Fibroblast of lung (primary cell): ENCODE measurements around the gene MUC16. TPM values are rescaled to one million over a fixed set of nuclear protein-coding genes. Genes with fewer than 3 reads are reported as not detected.
A peak's percentile ranks its signal among the peaks of the same experiment; 100 is the strongest.
"Not testable (repeated sequence)": the region's sequence is repeated elsewhere in the genome, so short reads cannot be mapped to it uniquely, and the experiment has no call there.

Experiments
- DNase-seq, 2 donors: peaks; one replicate each; pipeline versions ENCODE4 v3.0.0 to v3.0.0-alpha.2; 2010; ENCODE audit warnings: low read depth in 2 of 2
- H2AFZ ChIP-seq: 2 replicates; pipeline ENCODE4 v1.5.1; 2012; ENCODE audit warnings: low read length, control low read depth, inconsistent platforms
- H3K27ac ChIP-seq: 2 replicates; pipeline ENCODE4 v1.5.1; 2011; ENCODE audit warnings: low read length, control low read depth; ENCODE audit not compliant: insufficient read depth
- H3K27me3 ChIP-seq: 2 replicates; pipeline ENCODE4 v1.5.1; 2011; ENCODE audit warnings: mild to moderate bottlenecking, low read length; ENCODE audit not compliant: control insufficient read depth, insufficient read depth
- H3K36me3 ChIP-seq: 2 replicates; pipeline ENCODE4 v1.5.1; 2011; ENCODE audit warnings: low read length; ENCODE audit not compliant: control insufficient read depth, insufficient read depth
- H3K4me1 ChIP-seq: 2 replicates; pipeline ENCODE4 v1.5.1; 2011; ENCODE audit warnings: low read length; ENCODE audit not compliant: control insufficient read depth, insufficient read depth; ENCODE audit errors: extremely low read depth
- H3K4me2 ChIP-seq: 2 replicates; pipeline ENCODE4 v1.5.1; 2011; ENCODE audit warnings: low read length, control low read depth; ENCODE audit not compliant: insufficient read depth; ENCODE audit errors: extremely low read depth
- H3K4me3 ChIP-seq, 4 experiments: fragments of 200-600 bp in 1 of 4; sonication (generic) in 1 of 4; replicated peaks in 1 of 4; 2 replicates each; pipeline ENCODE4 v1.5.1; 2011 to 2016; ENCODE audit warnings: low read length in 4 of 4, low read depth in 3 of 4, mild to moderate bottlenecking in 3 of 4, control low read depth in 2 of 4, inconsistent platforms in 1 of 4, mixed read lengths in 1 of 4; ENCODE audit not compliant: insufficient read depth in 1 of 4; ENCODE audit errors: control extremely low read depth in 1 of 4
- H3K79me2 ChIP-seq: 2 replicates; pipeline ENCODE4 v1.5.1; 2012; ENCODE audit warnings: mild to moderate bottlenecking, low read length, inconsistent platforms; ENCODE audit not compliant: control insufficient read depth, insufficient read depth
- H3K9ac ChIP-seq: 2 replicates; pipeline ENCODE4 v1.5.1; 2011; ENCODE audit warnings: mild to moderate bottlenecking, low read length, control low read depth; ENCODE audit not compliant: insufficient read depth
- H3K9me3 ChIP-seq: 2 replicates; pipeline ENCODE4 v1.5.1; 2012; ENCODE audit warnings: low read depth, low read length; ENCODE audit not compliant: control insufficient read depth, insufficient read depth
- H4K20me1 ChIP-seq: 2 replicates; pipeline ENCODE4 v1.5.1; 2011; ENCODE audit warnings: low read length; ENCODE audit not compliant: control insufficient read depth, insufficient read depth; ENCODE audit errors: extremely low read depth
- EZH2 ChIP-seq: IDR thresholded peaks from 2 replicates; pipeline ENCODE4 v1.5.1; 2012; ENCODE audit warnings: low read length, control low read depth, mild to moderate bottlenecking; ENCODE audit errors: missing control alignments
- polyA minus RNA-seq: library from RNA; depleted of rRNA, polyadenylated mRNA; stranded (reverse); fragments of >200 nt; gene quantifications from 2 replicates; pipeline ENCODE4 v1.2.3, GENCODE V29; 2011; ENCODE audit warnings: low replicate concordance
- polyA plus RNA-seq, 2 donors: library from polyadenylated mRNA; depleted of rRNA in 1 of 2; stranded (reverse) in 1 of 2; unstranded in 1 of 2; fragments of >200 nt; gene quantifications; 2 replicates each; pipeline ENCODE4 v1.2.1, GENCODE V29; 2011 to 2012; ENCODE audit warnings: missing spikeins in 1 of 2
- total RNA-seq: library from RNA; depleted of rRNA; stranded (reverse); fragments of >200 nt; gene quantifications from 2 replicates; pipeline ENCODE4 v1.2.1, GENCODE V29; 2014
- TF ChIP-seq, protein P1 (sequence below), 2 donors: IDR thresholded peaks in 1 of 2; conservative IDR thresholded peaks in 1 of 2; 1 replicate in 1 of 2; 2 replicates in 1 of 2; pipeline ENCODE4 v1.5.1; 2011 to 2012; ENCODE audit warnings: low read length in 2 of 2, control low read depth in 1 of 2, inconsistent platforms in 1 of 2, low read depth in 1 of 2, mild to moderate bottlenecking in 1 of 2

The MUC16 gene
- not detected in 2 replicates for total RNA-seq
- not detected in 2 replicates for polyA plus RNA-seq
- polyA plus RNA-seq (2012), result not detected in 2 replicates
- 0.04 TPM in 1 of 2 replicates, not detected in the other for polyA minus RNA-seq

DNA sequence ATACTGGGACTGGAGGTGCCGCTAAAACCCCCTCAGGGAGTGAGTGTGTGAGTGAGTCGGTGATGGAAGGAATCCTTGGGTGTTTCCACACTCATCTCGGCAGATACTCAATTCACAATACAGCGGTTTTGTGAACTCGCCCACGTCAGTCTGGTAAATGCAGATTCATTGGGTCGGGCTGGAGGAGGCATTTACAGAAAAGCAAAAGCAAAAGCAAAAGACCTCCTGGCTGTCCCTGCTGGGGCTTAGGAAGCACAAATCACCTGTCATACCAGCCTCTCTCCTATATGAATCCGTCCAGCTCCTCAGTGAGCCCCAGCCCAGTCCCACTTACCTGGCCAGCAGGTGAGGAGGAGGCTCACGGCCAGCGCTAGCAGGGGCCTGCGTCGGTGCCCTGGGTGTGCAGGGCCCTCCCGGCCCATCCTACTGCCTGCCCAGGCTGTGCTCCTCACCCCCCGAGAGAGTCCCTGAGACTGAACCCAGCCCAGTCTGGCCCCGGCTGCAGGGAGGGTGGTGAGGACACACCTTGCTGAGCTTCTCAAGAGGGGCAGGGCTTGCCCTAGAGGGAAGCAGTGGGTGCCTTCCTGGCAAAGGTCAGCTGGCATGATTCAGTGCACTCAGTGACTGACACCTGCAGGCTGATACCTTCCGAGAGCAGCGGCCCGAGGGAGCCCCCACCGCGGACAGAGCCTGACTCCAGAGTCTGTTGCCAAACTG, at the start of gene MUC16:
MUC16 (minus strand) TSS at position 475 of the 717 bp plus-strand sequence.
- no peaks in the 10 kb centered on the region for H3K79me2 ChIP-seq
- H3K36me3 ChIP-seq, result no peaks in the 10 kb centered on the region
- TF ChIP-seq, protein P1, sequence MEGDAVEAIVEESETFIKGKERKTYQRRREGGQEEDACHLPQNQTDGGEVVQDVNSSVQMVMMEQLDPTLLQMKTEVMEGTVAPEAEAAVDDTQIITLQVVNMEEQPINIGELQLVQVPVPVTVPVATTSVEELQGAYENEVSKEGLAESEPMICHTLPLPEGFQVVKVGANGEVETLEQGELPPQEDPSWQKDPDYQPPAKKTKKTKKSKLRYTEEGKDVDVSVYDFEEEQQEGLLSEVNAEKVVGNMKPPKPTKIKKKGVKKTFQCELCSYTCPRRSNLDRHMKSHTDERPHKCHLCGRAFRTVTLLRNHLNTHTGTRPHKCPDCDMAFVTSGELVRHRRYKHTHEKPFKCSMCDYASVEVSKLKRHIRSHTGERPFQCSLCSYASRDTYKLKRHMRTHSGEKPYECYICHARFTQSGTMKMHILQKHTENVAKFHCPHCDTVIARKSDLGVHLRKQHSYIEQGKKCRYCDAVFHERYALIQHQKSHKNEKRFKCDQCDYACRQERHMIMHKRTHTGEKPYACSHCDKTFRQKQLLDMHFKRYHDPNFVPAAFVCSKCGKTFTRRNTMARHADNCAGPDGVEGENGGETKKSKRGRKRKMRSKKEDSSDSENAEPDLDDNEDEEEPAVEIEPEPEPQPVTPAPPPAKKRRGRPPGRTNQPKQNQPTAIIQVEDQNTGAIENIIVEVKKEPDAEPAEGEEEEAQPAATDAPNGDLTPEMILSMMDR (conservative IDR thresholded peaks at IDR 0.05 in 1 of 2, IDR thresholded peaks at IDR 0.05 in 1 of 2; ENCODE audit: low read depth in 1 of 2, low read length in 2 of 2), result no peak
- no peak for TF ChIP-seq EZH2
- DNase-seq, result no peak
- no peak within 1 kb of the TSS for H3K4me3 ChIP-seq
- no peaks in the 10 kb centered on the region for H3K4me1 ChIP-seq
- H2AFZ ChIP-seq, result no peak within 1 kb of the TSS
- H3K27ac ChIP-seq, result no peak within 1 kb of the TSS
- no peaks in the 10 kb centered on the region for H4K20me1 ChIP-seq
- H3K4me2 ChIP-seq, result no peak within 1 kb of the TSS
- H3K9me3 ChIP-seq, result no peaks in the 10 kb centered on the region
- H3K9ac ChIP-seq, result no peak within 1 kb of the TSS
- no peaks in the 10 kb centered on the region for H3K27me3 ChIP-seq

DNA sequence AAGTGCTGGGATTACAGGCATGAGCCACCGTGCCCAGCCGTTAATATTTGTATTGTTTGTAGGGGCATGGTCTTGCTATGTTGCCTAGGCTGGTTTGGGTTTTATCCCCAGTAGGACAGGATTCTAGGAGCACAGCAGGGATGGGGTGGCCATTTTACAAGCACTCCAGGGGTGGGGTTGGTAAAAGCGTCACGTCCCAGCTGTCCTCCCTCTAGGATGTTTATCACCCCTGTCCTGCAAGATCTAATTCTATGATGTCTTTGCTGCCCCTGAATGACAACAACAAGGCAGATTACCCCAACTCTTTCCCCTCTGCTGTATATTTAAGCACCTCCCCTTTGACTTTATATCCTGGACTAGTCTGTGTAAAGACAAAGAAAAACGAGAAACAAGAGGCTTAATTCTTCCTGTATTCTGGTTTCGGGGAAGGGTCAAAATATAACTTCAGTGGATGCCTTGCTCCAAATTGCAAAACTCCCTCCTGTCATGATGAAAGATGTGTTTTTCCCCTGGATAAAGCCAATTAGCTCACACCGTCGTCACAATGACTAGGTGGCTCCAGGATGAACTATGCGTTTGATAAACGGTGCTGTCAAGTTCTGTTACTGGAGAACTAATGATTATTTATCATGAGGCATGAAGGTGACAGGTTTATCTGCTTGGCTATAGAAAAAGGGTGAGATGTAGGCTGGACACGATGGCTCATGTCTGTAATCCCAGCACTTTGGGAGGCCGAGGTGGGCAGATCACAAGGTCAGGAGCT, 48.9 kb upstream of the MUC16 start:
- Histone ChIP-seq H3K9ac (no peak overlapping the region), H3K4me1 (no peaks in the 10 kb centered on the region), H3K27ac (no peak overlapping the region), H3K27me3 (no peaks in the 10 kb centered on the region), H3K4me2 (no peak overlapping the region), H3K36me3 (no peaks in the 10 kb centered on the region), H3K4me3 (no peak overlapping the region), H3K79me2 (no peaks in the 10 kb centered on the region), H2AFZ (no peak overlapping the region), H3K9me3 (no peaks in the 10 kb centered on the region), H4K20me1 (no peaks in the 10 kb centered on the region)
- peak in 1 of 2 donors; percentile 87 for DNase-seq
- no peak for TF ChIP-seq EZH2
- TF ChIP-seq, protein P1 (conservative IDR thresholded peaks at IDR 0.05 in 1 of 2, IDR thresholded peaks at IDR 0.05 in 1 of 2; ENCODE audit: low read depth in 1 of 2, low read length in 2 of 2), result no peak

DNA sequence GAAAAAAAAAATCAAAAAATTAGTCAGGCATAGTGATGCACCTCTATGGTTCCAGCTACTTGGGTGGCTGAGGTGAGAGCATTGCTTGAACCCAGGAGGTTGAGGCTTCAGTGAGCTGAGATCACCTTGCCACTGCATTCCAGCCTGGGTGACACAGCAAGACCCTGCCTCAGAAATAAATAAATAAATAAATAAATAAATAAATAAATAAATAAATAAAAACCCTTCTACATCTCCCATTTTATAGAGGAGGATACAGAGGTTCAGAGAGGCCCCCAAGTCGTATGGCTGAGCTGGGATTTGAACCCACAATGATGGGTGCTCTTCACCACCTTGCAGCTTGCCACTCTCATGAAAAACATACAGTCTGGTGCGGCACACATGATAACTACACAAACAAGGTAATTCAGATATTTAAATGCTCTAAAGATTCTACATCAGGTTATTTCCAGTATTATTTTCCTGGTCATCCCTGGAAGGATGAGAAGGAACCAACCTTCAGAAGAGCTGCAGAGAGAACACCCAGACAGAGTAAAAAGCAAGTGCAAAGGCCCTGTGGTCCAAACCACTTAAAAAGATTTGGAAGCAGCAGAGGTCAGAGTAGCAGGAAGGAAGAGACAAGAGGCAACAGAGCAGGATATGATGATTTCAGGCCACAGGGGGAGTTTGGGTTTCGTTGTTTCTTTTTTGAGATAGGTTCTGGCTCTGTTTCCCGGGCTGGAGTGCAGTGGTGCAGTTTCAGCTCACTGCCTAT, 47.5 kb upstream of the MUC16 start:
- H3K36me3 ChIP-seq, result no peaks in the 10 kb centered on the region
- H3K79me2 ChIP-seq, result no peaks in the 10 kb centered on the region
- no peak overlapping the region for H3K27ac ChIP-seq
- DNase-seq, result no peak
- no peaks in the 10 kb centered on the region for H3K27me3 ChIP-seq
- no peaks in the 10 kb centered on the region for H3K9me3 ChIP-seq
- H2AFZ ChIP-seq, result no peak overlapping the region
- H3K4me2 ChIP-seq, result no peak overlapping the region
- no peaks in the 10 kb centered on the region for H3K4me1 ChIP-seq
- no peak overlapping the region for H3K4me3 ChIP-seq
- TF ChIP-seq, protein P1 (conservative IDR thresholded peaks at IDR 0.05 in 1 of 2, IDR thresholded peaks at IDR 0.05 in 1 of 2; ENCODE audit: low read depth in 1 of 2, low read length in 2 of 2), result no peak
- no peak for TF ChIP-seq EZH2
- no peak overlapping the region for H3K9ac ChIP-seq
- no peaks in the 10 kb centered on the region for H4K20me1 ChIP-seq

DNA sequence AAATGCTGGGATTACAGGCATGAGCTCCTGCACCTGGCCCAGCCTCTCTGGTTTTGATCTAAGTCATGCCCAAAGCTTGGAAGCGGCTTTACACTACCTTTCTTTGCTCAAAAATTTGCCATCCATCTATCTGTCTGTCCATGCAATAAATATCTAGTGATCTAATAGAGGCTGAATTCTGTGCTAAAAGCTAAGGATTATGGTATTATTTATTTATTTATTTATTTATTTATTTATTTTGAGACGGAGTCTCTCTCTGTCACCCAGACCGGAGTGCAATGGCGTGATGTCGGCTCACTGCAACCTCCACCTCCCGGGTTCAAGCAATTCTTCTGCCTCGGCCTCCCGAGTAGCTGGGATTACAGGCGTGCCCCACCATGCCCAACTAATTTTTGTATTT, 45.9 kb upstream of the MUC16 start:
- not testable (repeated sequence) for H3K4me2 ChIP-seq, H3K27me3 ChIP-seq, H3K36me3 ChIP-seq, H3K9me3 ChIP-seq, H3K4me3 ChIP-seq, H3K79me2 ChIP-seq, H4K20me1 ChIP-seq, H3K9ac ChIP-seq, H3K4me1 ChIP-seq, H2AFZ ChIP-seq, H3K27ac ChIP-seq, DNase-seq
